K562 (cell line): Measurements from ENCODE around the gene LAMA1. TPM values are rescaled to one million over a fixed set of nuclear protein-coding genes. Genes with fewer than 3 reads are reported as not detected.

Source experiments
- DPF2 ChIP-seq: fragments of 450-650 bp; IDR thresholded peaks from 2 replicates; pipeline ENCODE4 v1.6.1; 2016
- ETV6 ChIP-seq, 3 experiments: fragments of 150-350 bp in 1 of 3; sonication (generic) in 1 of 3; formaldehyde crosslinking in 1 of 3; IDR thresholded peaks; 2 replicates each; pipeline versions ENCODE4 v1.6.1 to v1.8.0; 2014 to 2022; ENCODE audit warnings: borderline replicate concordance in 2 of 3, low read depth in 2 of 3, antibody characterized with exemption in 1 of 3, low read length in 1 of 3, mild to moderate bottlenecking in 1 of 3, missing genetic modification reagents in 1 of 3
- FOXO4 ChIP-seq: fragments of 450-650 bp; formaldehyde crosslinking; IDR thresholded peaks from 2 replicates; pipeline ENCODE4 v1.4.0; 2020; ENCODE audit warnings: mild to moderate bottlenecking, moderate library complexity
- GTF2F1 ChIP-seq: IDR thresholded peaks from 2 replicates; pipeline ENCODE4 v1.6.1; 2011; ENCODE audit warnings: low read depth, low read length, improper control_type of control experiment
- ID3 ChIP-seq, 2 experiments: fragments of 250-450 bp in 1 of 2; fragments of 450-650 bp in 1 of 2; sonication (Bioruptor Pico) in 1 of 2; IDR thresholded peaks; 2 replicates each; pipeline versions ENCODE4 v1.6.1 to v1.8.0; 2016 to 2021; ENCODE audit warnings: mild to moderate bottlenecking in 2 of 2, moderate library complexity in 2 of 2, missing compliant biosample characterization in 1 of 2, missing genetic modification characterization in 1 of 2
- KAT8 ChIP-seq: fragments of 450-650 bp; IDR thresholded peaks from 2 replicates; pipeline ENCODE4 v1.6.1; 2016; ENCODE audit warnings: low read depth, mild to moderate bottlenecking
- MED1 ChIP-seq: sonication (generic); formaldehyde crosslinking; IDR thresholded peaks from 2 replicates; pipeline ENCODE4 v1.8.1; 2023; ENCODE audit warnings: missing genetic modification reagents, borderline replicate concordance
- NFE2 ChIP-seq: IDR thresholded peaks from 2 replicates; pipeline ENCODE4 v1.6.1; 2014; ENCODE audit warnings: antibody characterized with exemption, low read depth
- REST ChIP-seq, 2 experiments: fragments of 450-650 bp; formaldehyde crosslinking in 1 of 2; IDR thresholded peaks; 2 replicates each; pipeline versions ENCODE4 v1.4.0 to v1.6.1; 2014 to 2020; ENCODE audit warnings: mild to moderate bottlenecking in 2 of 2, borderline replicate concordance in 1 of 2, low read depth in 1 of 2
- STAG1 ChIP-seq: sonication (generic); formaldehyde crosslinking; IDR thresholded peaks from 2 replicates; pipeline ENCODE4 v1.5.0; 2020; ENCODE audit warnings: missing genetic modification reagents, borderline replicate concordance
- ZNF175 ChIP-seq: fragments of 200-800 bp; sonication (Bioruptor generic); IDR thresholded peaks from 2 replicates; pipeline ENCODE4 v1.6.1; 2016; ENCODE audit warnings: low read depth, mild to moderate bottlenecking, missing genetic modification characterization, missing compliant biosample characterization
- ZNF277 ChIP-seq: fragments of 250-450 bp; sonication (Bioruptor Pico); IDR thresholded peaks from 2 replicates; pipeline ENCODE4 v1.8.0; 2022; ENCODE audit warnings: inconsistent platforms, mild to moderate bottlenecking, moderate library complexity, borderline replicate concordance
- ZNF354B ChIP-seq: fragments of 250-450 bp; sonication (Bioruptor Pico); IDR thresholded peaks from 2 replicates; pipeline ENCODE4 v1.4.0; 2020
- polyA plus RNA-seq, 8 experiments: library from polyadenylated mRNA; depleted of rRNA in 4 of 8; stranded (reverse) in 5 of 8; unstranded in 3 of 8; fragments of >200 nt; fragmentation: Nextera tagmentation in 2 of 8; fragmentation: Illumina TruSeq in 1 of 8; extraction: Ambion mirVana in 2 of 8; extraction: Trizol in 1 of 8; gene quantifications; 2 replicates each; pipeline versions ENCODE4 v1.2.1 to v1.2.3, GENCODE V29; 2011 to 2014; ENCODE audit warnings: inconsistent platforms in 1 of 8, missing spikeins in 1 of 8
- total RNA-seq, 7 experiments: library from RNA; depleted of rRNA in 6 of 7; stranded (reverse); fragments of >200 nt in 6 of 7; fragmentation: Illumina TruSeq in 2 of 7; extraction: Trizol in 2 of 7; gene quantifications; 2 replicates each; pipeline versions ENCODE4 v1.2.1 to v1.2.3, GENCODE V29; 2011 to 2021; ENCODE audit warnings: low replicate concordance in 1 of 7

Gene LAMA1
- total and polyA plus RNA-seq, 9 of the 15 experiments (the other 6 are each of a cell fraction or from before 2014, with no cell fraction given) = 0.04 TPM; not detected in 8

- TF ChIP-seq REST (IDR thresholded peaks at IDR 0.05; ENCODE audit: borderline replicate concordance) (peak; percentile 85), REST (CRISPR knock-in tag; IDR thresholded peaks at IDR 0.05; ENCODE audit: low read depth) (no peak), ETV6 (IDR thresholded peaks at IDR 0.05; ENCODE audit: borderline replicate concordance in 1 of 2, low read depth in 2 of 2, low read length in 1 of 2) (no peak), ETV6 (CRISPR knock-in tag; IDR thresholded peaks at IDR 0.05; ENCODE audit: borderline replicate concordance) (no peak), ZNF354B (CRISPR knock-in tag) (no peak), ZNF277 (CRISPR knock-in tag) (no peak), FOXO4 (CRISPR knock-in tag) (no peak), GTF2F1 (no peak), STAG1 (CRISPR knock-in tag) (peak; percentile 28; the same call in 1 of the 2 replicates), MED1 (no peak), ID3 (CRISPR knock-in tag; IDR thresholded peaks at IDR 0.05) (no peak), ID3 (tag; IDR thresholded peaks at IDR 0.05) (no peak), NFE2 (no peak), ZNF175 (CRISPR knock-in tag) (no peak), KAT8 (no peak), DPF2 (0 out of 2 replicates have a peak, but pooled peaks have one; percentile 23)
Measured at GRCh38 chr18:6920099-6920955, 197.3 kb downstream of the LAMA1 start (continued).
